GM19193 (cell line): ENCODE data around the gene HSD11B1.

Experiments
- POLR2A ChIP-seq: IDR thresholded peaks from 4 replicates; pipeline ENCODE4 v1.6.1; 2011; ENCODE audit not compliant: insufficient read depth, insufficient read length; ENCODE audit errors: extremely low read depth

The HSD11B1 gene

DNA sequence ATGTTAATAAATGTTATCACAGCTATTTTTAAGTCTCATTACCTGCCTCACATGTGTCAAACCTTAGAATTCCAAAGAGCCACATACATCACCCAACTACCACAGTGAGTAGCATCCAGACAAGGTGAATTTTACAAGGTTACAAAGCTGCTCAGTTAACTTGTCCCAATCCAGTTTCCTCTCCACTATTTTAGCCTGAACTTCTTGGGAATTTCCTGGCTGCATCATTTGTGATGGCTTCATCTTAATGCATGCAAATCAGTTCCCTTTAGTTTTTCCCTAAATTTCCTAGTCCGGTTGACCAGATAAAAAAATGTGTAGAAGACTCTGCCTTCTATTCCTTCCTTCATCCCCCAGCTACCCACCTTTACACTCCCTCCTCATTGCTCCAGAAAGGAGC lies 50.6 kb downstream of the HSD11B1 start:
- TF ChIP-seq POLR2A, result no peak

DNA sequence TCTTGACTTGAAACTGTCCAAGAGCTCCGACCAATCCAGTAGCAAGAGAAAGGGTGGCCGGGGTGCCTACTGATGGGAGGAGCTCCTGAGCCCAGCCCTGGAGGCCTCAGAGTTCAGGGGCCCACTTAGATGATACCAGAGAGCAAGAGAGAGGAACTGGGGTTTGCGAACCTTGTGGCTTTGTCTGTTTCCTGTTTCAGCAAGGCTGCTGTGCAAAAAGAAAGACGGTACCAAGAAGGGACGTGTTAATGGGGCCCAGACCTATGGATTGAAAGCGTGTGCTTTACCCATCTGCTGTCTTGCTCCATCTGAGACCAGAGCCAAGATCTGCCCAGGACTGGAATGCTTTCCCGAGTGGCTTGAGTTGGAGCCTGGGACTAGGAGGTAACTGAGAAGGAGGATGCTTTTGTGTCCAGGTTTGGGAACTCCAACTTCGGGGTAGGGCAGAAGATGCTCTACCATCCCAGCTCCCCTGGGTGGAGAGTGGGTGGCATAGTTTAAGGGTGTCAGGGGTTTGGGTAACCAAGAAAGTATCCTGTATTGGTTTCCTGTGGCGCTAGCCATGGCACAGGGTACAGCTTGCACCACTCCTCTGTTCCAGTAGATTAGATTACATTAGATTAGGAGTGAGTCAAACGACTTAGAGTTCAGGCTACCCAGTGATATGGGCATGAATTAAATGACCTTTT lies 51.4 kb downstream of the HSD11B1 start, which contains the start of gene TRAF3IP3:
TSS of gene TRAF3IP3 (plus strand) at position 128 of the 689 bp plus-strand sequence. CDS start 3,987 bp downstream, outside the sequence.
- TF ChIP-seq POLR2A, result peak; percentile 66

DNA sequence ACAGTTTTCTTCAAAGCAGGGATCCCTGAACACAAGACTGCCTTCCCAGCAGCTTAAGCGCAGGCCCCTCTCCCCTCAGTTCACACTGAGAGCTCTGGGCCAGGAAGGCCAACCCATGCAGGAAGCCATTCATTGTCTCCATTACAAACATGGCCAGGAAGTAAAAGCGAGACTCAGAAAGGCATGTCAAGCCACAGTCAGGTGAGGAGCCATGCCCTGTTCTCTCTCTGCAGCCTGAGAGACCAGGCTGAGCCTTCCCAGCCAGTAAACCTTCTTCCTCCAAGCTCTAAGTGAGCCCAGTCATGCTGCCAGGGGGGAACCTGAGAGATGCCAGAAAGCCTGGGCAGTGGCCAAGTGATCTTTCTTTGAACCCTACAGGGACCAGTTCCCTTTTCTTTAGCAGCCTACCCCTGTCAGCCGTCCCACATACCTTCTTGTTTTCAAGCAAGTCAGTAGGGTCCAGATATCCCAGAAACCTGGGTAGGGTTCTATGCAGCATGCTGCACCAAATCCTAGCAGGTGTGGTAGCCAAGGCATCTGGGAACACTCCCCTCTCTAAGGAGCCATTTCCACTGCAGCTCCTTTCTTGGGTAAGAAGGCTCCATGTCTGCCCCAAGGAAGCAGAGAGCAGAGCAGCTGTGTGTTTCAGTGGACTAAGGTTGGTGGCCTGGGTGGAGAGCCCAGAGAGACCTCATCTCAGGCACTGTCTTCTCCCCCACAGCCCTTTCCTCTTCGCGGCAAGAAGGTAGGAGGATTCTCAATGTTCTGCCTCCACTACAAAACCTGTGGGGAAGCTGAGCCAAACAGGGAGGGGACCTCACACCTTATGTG lies 52.2 kb downstream of the HSD11B1 start:
- peak; percentile 45 for TF ChIP-seq POLR2A

DNA sequence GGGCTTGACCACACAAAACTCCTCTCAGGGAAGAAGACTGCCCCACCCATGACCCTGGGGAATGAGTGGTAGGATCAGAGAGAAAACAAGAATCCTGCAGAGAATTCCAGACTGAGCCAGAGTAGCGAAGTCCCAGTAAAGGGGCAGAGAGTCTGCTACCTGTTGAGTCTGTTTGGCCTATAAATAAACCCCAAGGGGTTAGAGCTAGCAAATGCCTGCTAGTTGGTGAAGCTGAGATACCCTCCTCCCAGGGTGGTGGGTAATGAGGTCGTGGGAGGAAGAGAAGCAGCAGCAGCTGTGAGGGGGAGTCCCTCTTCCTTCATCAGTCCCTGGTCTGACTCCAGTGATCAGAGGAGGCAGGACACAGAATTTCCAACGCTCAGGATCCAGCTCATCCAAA lies 53.8 kb downstream of the HSD11B1 start:
- no peak for TF ChIP-seq POLR2A

DNA sequence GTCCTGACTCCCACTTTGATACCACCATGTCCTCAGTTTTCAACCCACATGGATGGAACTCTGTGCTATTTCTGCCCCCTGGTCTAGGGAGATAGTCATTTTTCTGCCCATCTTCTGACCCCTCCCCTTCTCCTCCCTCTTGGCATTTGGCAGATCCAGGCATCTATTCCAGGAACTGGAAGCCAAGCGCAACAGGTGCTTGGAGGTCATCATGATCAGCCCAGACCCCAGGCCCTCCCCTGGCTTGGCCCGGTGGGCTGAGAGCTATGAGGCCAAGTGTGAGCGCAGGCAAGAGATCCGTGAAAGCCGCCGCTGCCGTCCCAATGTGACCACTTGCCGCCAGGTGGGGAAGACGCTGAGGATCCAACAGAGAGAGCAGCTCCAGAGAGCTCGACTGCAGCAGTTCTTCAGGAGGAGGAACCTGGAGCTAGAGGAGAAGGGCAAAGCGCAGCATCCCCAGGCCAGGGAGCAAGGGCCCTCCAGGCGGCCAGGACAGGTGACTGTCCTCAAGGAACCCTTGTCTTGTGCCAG lies 55.2 kb downstream of the HSD11B1 start:
- TF ChIP-seq POLR2A, result no peak

DNA sequence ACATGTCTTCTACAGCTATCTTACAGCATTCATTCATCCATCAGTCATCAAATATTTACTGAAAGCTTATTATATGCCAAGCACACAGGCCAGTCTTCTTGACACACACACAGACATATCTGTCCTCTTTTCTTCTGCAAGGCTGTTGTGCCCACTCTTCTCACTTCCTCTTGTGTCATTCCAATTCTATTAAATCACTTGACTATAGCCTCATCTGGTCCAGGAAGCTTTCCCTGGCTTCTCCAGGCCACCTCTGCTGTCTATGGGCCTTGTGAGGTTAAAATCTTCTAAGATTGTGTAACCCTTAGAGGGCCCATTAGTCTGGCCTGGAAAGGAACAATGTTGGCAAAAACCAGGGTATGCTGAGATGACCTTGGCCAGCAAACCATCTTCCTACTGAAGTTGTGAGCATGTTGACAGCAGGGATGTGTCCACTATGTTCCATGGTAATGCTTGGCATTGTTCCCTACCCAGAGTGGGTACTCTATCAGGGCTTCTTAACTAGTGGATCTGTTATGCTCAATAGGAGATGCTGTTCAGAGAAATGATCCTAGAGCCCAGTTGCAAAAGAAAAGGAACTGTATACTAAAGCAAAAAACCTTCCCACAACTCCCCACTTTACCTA lies 56.5 kb downstream of the HSD11B1 start:
- no peak for TF ChIP-seq POLR2A

DNA sequence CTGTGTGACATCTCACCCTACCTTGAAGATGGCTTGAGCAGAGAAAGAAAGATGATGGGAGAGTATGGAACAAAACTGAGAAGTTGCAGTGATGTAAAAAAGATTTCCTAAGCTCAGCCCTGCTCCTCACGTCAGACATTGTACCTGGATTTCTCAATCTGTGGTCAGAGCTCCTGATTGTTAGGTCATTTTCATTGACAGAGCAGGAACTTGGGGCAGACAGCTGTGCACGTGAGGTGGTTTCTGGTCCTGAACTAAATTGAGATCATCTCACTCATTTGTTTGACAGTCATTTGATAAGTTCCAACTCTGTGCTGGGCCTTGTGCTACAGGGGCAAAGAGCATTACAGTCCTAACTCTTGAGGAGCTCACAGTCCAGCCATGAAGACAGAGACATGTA lies 61.4 kb downstream of the HSD11B1 start:
- no peak for TF ChIP-seq POLR2A

DNA sequence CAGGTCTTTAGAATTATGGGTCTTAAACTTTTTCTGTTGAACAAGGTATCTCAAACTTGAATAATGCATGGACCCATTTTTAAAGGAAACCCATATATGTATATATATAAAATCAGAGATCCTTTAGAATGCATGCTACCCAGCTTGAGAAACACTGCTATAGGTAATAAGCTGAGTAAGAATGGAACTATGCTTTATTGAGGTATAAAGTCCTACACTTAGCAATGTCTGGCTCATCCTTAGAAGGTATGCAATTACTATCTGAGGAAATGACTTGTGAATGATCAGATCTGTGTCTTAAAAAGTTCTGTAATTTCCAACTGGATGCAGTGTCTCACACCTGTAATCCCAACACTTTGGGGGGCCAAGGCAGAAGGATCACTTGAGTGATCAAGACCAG lies 62.5 kb downstream of the HSD11B1 start:
- TF ChIP-seq POLR2A, result no peak

DNA sequence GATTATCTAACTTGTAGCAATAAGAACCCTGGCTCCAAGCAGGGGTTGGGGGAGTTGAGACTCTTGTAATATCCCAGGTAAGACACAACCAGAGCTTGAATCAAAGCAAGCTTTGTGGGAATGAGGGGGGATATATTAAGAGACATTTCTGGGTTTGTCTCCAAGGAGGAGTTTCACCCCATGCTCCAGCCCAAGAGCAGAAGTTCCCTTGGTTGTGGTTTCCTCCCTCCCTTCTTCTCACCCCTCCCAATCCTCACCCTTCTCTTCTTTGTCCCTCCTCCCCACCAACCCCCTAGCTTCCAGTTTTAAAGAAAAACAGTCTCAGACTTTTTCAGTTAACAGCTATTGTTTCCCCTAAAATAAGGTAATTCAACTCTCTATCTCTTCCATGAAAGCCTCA lies 63.1 kb downstream of the HSD11B1 start:
- TF ChIP-seq POLR2A, result no peak

DNA sequence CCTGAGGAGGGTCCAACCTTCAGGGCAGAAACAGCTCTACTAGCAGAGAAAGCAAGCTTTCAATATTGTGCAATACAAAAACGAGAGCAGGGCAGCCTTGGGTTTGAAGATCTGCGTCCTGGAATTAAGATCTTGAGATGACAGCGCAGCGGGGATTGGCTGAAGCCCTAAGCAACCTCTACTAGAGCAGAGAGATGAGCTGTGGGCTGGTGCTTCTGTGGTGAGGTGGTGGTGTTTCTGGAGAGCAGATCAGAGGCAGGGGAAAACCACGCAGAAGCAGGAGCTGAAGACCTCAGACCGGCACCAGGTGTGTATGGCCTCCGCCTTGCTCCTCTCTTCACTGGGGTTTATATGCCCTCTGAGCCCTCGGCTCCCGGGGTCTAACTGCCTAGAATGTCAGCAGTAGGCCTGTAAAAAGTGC lies 63.7 kb downstream of the HSD11B1 start:
- TF ChIP-seq POLR2A, result peak; percentile 72

DNA sequence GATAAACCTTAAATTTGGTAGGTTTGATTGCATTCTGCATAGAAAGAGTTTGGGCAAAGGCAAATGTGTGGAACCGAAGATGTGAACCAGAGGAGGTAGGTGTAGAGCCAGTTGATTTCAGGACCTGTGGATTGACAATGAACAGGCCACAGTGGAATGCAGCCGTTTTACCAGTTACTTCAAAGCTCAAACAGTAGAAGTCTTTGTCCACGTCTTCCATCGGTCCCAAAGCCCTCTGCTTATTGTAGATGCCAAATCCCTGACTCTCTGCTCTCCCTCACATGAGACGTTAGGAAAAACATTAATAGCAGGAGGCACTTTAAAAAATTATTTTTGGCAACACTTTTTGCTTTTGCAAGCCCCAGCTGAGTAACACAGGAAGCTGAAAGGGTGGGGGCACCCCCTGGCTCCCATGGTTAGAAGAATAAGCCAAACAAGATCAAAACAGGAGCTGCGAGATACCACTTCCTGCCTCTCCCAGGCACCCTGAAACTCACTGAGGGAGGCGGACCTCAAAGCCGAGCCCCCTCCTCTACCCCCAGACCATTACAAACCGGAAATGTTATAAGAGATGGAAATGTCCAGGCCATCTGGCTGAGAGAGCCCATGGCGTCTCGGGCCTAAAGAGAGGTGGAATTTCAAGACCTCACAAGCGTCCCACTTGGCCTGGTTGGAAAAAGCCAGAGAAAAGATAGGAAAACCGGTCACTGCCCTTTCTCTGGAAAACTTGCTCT lies 64.7 kb downstream of the HSD11B1 start:
- TF ChIP-seq POLR2A, result no peak

DNA sequence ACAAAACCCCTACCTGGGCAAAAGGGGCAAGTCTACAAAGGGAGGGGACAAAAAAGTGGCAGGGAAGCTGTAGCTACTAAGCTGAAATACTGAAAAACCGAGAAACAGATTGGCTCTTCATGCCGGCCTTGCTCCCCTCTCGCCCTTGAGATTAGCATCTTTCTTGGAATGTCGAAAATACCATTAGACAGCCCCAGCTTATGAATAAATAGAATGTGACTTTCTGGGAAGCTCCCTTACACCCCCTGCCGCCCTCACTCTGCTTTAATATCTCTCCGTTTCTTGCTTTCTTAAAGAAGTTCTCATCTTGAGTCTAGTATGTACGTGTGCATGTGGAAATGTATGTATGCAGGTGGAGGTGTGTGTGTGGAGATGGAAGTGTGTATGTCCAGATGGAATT lies 65.3 kb downstream of the HSD11B1 start:
- no peak for TF ChIP-seq POLR2A

DNA sequence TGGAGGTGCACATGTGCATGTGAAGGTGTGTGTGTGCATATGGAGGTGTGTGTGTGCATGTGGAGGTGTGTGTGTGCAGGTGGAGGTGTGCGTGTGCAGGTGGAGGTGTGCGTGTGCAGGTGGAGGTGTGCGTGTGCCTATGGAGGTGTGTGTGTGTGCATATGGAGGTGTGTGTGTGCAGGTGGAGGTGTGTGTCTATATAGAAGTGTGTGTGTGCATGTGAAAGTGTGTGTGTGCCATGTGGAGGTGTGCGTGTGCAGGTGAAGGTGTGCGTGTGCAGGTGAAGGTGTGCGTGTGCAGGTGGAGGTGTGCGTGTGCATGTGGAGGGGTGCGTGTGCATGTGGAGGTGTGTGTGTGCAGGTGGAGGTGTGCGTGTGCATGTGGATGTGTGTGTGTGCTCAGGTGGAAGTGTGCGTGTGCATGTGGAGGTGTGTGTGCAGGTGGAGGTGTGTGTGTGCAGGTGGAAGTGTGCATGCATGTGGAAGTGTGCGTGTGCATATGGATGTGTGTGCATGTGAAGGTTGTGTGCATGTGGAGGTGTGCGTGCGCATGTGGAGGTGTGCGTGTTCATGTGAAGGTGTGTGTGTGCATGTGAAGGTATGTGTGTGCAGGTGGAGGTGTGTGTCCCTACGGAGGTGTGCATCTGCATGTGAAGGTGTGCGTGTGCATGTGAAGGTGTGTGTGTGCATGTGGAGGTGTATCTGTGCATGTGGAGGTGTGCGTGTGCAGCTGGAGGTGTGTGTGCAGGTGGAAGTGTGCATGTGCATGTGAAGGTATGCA lies 66.2 kb downstream of the HSD11B1 start:
- TF ChIP-seq POLR2A, result peak; percentile 3

DNA sequence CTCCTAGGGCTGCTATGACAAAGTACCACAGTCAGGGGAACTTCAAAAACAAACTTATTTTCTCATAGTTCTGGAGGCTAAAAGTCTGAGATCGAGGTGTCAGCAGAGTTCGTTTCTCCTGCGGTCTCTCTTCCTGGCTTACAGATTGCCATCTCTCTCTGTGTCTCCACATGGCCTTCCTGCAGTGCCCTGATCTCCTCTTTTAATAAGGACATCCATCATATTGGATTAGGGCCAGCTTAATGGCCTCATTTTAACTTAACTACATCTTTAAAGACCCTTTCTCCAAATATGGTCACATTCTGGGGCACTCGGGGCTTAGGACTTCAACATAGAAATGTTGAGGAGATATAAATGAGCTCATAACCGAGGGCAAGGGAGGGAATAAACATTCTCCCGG lies 67.5 kb downstream of the HSD11B1 start:
- no peak for TF ChIP-seq POLR2A

DNA sequence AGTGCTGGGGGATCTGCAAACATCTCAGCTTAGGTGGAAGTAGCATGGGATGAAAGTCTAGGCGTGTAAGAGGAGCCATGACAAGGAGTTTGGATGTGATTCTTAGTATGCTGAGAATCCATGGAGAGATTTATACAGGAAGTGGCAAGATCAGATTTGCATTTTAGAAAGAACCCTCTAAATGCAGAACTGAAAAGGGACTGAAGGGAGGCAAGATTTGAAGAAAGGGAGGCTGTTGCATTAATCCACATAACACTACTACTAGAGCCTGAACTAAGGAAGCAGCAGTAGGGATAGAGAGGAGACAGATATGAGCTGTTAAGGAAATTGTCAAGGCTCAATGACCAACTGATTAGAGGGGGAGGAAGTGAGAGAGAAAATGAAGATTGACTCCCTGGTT lies 69.9 kb downstream of the HSD11B1 start:
- TF ChIP-seq POLR2A, result no peak

DNA sequence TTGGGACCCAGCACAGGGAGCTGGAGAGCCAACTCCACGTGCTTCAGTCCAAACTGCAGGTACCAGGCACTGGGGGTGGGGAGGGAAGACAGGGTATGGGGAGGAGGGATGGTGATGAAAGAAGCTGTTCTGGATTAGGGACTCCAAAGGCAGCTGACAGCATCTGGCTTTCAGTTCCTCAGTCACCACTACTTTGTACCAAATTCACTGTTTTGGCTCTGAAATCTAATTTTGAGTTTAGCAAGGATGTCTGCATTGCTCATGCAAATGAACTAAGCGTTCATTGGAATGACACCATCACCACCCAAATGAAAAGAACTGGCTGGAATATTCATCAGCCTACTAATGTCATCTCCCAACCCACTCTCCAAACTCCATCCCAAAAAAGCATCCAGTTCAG lies 71.0 kb downstream of the HSD11B1 start:
- no peak for TF ChIP-seq POLR2A
